ENCODE measurements around the gene IQGAP2.

- TF ChIP-seq EZH2 (IDR thresholded peaks at IDR 0.05; ENCODE audit: low read length): no peak
- TF ChIP-seq, protein P1, sequence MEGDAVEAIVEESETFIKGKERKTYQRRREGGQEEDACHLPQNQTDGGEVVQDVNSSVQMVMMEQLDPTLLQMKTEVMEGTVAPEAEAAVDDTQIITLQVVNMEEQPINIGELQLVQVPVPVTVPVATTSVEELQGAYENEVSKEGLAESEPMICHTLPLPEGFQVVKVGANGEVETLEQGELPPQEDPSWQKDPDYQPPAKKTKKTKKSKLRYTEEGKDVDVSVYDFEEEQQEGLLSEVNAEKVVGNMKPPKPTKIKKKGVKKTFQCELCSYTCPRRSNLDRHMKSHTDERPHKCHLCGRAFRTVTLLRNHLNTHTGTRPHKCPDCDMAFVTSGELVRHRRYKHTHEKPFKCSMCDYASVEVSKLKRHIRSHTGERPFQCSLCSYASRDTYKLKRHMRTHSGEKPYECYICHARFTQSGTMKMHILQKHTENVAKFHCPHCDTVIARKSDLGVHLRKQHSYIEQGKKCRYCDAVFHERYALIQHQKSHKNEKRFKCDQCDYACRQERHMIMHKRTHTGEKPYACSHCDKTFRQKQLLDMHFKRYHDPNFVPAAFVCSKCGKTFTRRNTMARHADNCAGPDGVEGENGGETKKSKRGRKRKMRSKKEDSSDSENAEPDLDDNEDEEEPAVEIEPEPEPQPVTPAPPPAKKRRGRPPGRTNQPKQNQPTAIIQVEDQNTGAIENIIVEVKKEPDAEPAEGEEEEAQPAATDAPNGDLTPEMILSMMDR (optimal IDR thresholded peaks at IDR 0.05 in 1 of 3, IDR thresholded peaks at IDR 0.05 in 1 of 3, conservative IDR thresholded peaks at IDR 0.05 in 1 of 3; ENCODE audit: extremely low read depth in 1 of 3, insufficient read depth in 2 of 3, low read length in 3 of 3): no peak
These were observed 31.1 kb upstream of the IQGAP2 start for GRCh38 chr5:76371960-76372322.

Data from keratinocyte (primary cell).